ENCODE measurements around the gene CHPT1.

DNA sequence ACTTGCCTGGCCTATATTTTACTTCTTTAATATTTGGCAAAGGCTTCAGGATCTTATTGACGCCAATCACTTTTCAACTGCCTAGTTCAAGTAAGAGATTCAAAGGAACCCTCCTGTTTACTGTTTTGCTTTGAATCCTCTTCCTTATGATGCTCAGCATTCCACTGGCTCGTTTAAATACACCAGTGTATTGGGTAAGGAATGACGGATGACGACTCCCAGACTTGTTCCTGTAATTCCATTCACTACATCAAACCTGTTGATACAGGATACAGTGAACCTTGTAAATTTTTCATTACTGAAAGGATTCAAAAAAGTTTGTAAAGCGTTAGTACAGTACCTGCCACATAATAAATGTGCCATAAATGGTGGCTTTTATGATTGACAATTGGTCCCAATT is 43.5 kb downstream of the CHPT1 start:
- TF ChIP-seq, protein P1, sequence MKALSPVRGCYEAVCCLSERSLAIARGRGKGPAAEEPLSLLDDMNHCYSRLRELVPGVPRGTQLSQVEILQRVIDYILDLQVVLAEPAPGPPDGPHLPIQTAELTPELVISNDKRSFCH (CRISPR knock-in tag; IDR thresholded peaks at IDR 0.05), result no peak
- TF ChIP-seq, protein P1 (tag; IDR thresholded peaks at IDR 0.05), result no peak
- TF ChIP-seq ZNF232 (CRISPR knock-in tag; IDR thresholded peaks at IDR 0.05) (no peak), HDAC8 (tag; IDR thresholded peaks at IDR 0.05) (no peak), HCFC1 (IDR thresholded peaks at IDR 0.05; ENCODE audit: low read depth, low read length) (no peak), TEAD4 (IDR thresholded peaks at IDR 0.05; ENCODE audit: low read length) (no peak), TEAD4 (CRISPR knock-in tag; IDR thresholded peaks at IDR 0.05; ENCODE audit: borderline replicate concordance) (no peak), EP300 (IDR thresholded peaks at IDR 0.05; ENCODE audit: low read length) (no peak), FOXA1 (IDR thresholded peaks at IDR 0.05; ENCODE audit: borderline replicate concordance) (no peak), POLR2AphosphoS5 (IDR thresholded peaks at IDR 0.05; ENCODE audit: control insufficient read depth, insufficient read depth, low read depth, low read length) (no peak), MEF2D (tag; conservative IDR thresholded peaks at IDR 0.05; ENCODE audit: low read depth) (no peak), EZH2 (IDR thresholded peaks at IDR 0.05; ENCODE audit: borderline replicate concordance, low read depth, low read length) (no peak)
- TF ChIP-seq, protein P2, sequence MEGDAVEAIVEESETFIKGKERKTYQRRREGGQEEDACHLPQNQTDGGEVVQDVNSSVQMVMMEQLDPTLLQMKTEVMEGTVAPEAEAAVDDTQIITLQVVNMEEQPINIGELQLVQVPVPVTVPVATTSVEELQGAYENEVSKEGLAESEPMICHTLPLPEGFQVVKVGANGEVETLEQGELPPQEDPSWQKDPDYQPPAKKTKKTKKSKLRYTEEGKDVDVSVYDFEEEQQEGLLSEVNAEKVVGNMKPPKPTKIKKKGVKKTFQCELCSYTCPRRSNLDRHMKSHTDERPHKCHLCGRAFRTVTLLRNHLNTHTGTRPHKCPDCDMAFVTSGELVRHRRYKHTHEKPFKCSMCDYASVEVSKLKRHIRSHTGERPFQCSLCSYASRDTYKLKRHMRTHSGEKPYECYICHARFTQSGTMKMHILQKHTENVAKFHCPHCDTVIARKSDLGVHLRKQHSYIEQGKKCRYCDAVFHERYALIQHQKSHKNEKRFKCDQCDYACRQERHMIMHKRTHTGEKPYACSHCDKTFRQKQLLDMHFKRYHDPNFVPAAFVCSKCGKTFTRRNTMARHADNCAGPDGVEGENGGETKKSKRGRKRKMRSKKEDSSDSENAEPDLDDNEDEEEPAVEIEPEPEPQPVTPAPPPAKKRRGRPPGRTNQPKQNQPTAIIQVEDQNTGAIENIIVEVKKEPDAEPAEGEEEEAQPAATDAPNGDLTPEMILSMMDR (IDR thresholded peaks at IDR 0.05 in 2 of 3, conservative IDR thresholded peaks at IDR 0.05 in 1 of 3; ENCODE audit: insufficient read depth in 2 of 3, low read depth in 1 of 3, low read length in 3 of 3), result no peak
- TF ChIP-seq, protein P3, sequence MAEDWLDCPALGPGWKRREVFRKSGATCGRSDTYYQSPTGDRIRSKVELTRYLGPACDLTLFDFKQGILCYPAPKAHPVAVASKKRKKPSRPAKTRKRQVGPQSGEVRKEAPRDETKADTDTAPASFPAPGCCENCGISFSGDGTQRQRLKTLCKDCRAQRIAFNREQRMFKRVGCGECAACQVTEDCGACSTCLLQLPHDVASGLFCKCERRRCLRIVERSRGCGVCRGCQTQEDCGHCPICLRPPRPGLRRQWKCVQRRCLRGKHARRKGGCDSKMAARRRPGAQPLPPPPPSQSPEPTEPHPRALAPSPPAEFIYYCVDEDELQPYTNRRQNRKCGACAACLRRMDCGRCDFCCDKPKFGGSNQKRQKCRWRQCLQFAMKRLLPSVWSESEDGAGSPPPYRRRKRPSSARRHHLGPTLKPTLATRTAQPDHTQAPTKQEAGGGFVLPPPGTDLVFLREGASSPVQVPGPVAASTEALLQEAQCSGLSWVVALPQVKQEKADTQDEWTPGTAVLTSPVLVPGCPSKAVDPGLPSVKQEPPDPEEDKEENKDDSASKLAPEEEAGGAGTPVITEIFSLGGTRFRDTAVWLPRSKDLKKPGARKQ (CRISPR knock-in tag; IDR thresholded peaks at IDR 0.05), result no peak
- TF ChIP-seq, protein P4, sequence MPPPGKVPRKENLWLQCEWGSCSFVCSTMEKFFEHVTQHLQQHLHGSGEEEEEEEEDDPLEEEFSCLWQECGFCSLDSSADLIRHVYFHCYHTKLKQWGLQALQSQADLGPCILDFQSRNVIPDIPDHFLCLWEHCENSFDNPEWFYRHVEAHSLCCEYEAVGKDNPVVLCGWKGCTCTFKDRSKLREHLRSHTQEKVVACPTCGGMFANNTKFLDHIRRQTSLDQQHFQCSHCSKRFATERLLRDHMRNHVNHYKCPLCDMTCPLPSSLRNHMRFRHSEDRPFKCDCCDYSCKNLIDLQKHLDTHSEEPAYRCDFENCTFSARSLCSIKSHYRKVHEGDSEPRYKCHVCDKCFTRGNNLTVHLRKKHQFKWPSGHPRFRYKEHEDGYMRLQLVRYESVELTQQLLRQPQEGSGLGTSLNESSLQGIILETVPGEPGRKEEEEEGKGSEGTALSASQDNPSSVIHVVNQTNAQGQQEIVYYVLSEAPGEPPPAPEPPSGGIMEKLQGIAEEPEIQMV (tag; conservative IDR thresholded peaks at IDR 0.05; ENCODE audit: low read depth), result no peak

Measured in K562 (cell line).